Stimulated activated CD8-positive, alpha-beta memory T cell treated with anti-CD3 and anti-CD28 coated beads, Interleukin-2, amount 100 ng/mL, for 48 hours (primary cell): ENCODE results near the gene SYK.

Experiments
- DNase-seq, 2 donors: peaks; one replicate each; pipeline ENCODE4 v3.0.0-alpha.2; 2020; ENCODE audit warnings: low read depth in 2 of 2

The SYK gene

GRCh38 chr9:90825586-90825985, 24.0 kb downstream of the SYK start:
- DNase-seq = no peak

GRCh38 chr9:90826326-90827020, 24.9 kb downstream of the SYK start:
- DNase-seq = no peak

- DNase-seq = no peak
Measured at GRCh38 chr9:90827181-90827871, 25.7 kb downstream of the SYK start.

- no peak for DNase-seq
Measured at GRCh38 chr9:90830051-90830450, 28.4 kb downstream of the SYK start.

GRCh38 chr9:90830977-90831376, 29.4 kb downstream of the SYK start:
- no peak for DNase-seq

GRCh38 chr9:90832261-90832660, 30.6 kb downstream of the SYK start:
- DNase-seq = no peak

GRCh38 chr9:90834828-90835595, 33.4 kb downstream of the SYK start:
- DNase-seq = no peak

- DNase-seq = no peak
Measured at GRCh38 chr9:90836411-90837080, 34.9 kb downstream of the SYK start.

- DNase-seq = no peak
Measured at GRCh38 chr9:90838098-90838497, 36.5 kb downstream of the SYK start.

GRCh38 chr9:90838581-90839154, 37.0 kb downstream of the SYK start:
- DNase-seq = no peak

GRCh38 chr9:90839183-90839728, 37.6 kb downstream of the SYK start:
- DNase-seq = no peak

GRCh38 chr9:90840696-90841095, 39.1 kb downstream of the SYK start:
- no peak for DNase-seq

- no peak for DNase-seq
Measured at GRCh38 chr9:90841213-90841612, 39.6 kb downstream of the SYK start.

- DNase-seq = no peak
Measured at GRCh38 chr9:90841615-90842014, 40.0 kb downstream of the SYK start.

- DNase-seq = no peak
Measured at GRCh38 chr9:90842176-90842777, 40.7 kb downstream of the SYK start.

GRCh38 chr9:90842996-90843395, 41.4 kb downstream of the SYK start:
- no peak for DNase-seq

- no peak for DNase-seq
Measured at GRCh38 chr9:90843525-90843924, 41.9 kb downstream of the SYK start.

GRCh38 chr9:90844326-90844725, 42.7 kb downstream of the SYK start:
- DNase-seq = no peak

- DNase-seq = no peak
Measured at GRCh38 chr9:90846770-90847419, 45.3 kb downstream of the SYK start.

GRCh38 chr9:90847971-90848370, 46.4 kb downstream of the SYK start:
- DNase-seq = no peak

- no peak for DNase-seq
Measured at GRCh38 chr9:90848866-90849265, 47.2 kb downstream of the SYK start.
